ENCODE data around the gene C2CD4C. TPM values are rescaled to one million over a fixed set of nuclear protein-coding genes. Genes with fewer than 3 reads are reported as not detected.

The C2CD4C gene
- total RNA-seq, 1 experiment from 2014 or later = 7.1 TPM

DNA sequence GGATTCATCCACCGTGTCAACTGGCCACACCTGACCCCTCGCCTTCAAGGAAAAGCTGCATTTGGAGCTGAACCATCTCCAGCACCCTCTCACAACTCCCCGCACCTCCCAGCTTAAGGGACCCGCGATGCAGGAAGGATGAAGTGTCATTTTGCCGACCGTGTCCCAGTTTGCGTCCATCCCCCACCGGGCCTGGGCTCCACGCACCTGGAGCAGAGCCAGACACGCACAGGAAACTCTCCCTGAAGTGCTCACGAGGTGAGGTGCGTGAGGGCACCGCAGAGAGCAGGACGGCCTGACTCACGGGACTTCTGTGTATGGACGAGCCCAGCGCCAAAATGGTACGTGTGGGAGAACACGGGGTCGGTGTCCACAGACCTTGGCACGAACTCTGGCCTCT lies 44.7 kb upstream of the C2CD4C start:
- peaks cover 0 to 8% of the 10 kb centered on the region in 2 experiments; a peak in 2 of 4 replicates for H3K9me3 ChIP-seq (ENCODE audit: control insufficient read depth in 1 of 2, insufficient read depth in 1 of 2, low read depth in 1 of 2, low read length in 2 of 2)
- no TSS peak for BruUV-seq (replicated peaks)
- DNase-seq (ENCODE audit: low read depth, low spot score) = no peak
- H3K4me3 ChIP-seq (replicated peaks in 1 of 2; ENCODE audit: low read depth in 1 of 2, low read length in 2 of 2) = no peak overlapping the region
- no peak for TF ChIP-seq EGR1 (IDR thresholded peaks at IDR 0.05; ENCODE audit: low read depth)
- no peak for TF ChIP-seq SP1 (IDR thresholded peaks at IDR 0.05; ENCODE audit: low read depth)
- TF ChIP-seq TCF7L2 (IDR thresholded peaks at IDR 0.05; ENCODE audit: borderline replicate concordance, extremely low read depth, insufficient read depth, insufficient read length) = no peak
- no peak for TF ChIP-seq RAD21 (IDR thresholded peaks at IDR 0.05; ENCODE audit: low read depth)
- no peak for TF ChIP-seq POLR2AphosphoS5 (IDR thresholded peaks at IDR 0.05; ENCODE audit: low read depth, low read length)
- no peak for TF ChIP-seq SRF (IDR thresholded peaks at IDR 0.05; ENCODE audit: low read depth)
- no peak for TF ChIP-seq CBX3 (IDR thresholded peaks at IDR 0.05; ENCODE audit: low read depth)
- no peak for TF ChIP-seq YY1 (IDR thresholded peaks at IDR 0.05; ENCODE audit: extremely low read depth, insufficient replicate concordance, low read depth, low read length)
- no peak for TF ChIP-seq ZFX (IDR thresholded peaks at IDR 0.05)
- TF ChIP-seq EZH2 (IDR thresholded peaks at IDR 0.05) = no peak
- no peak for TF ChIP-seq ELF1 (IDR thresholded peaks at IDR 0.05; ENCODE audit: borderline replicate concordance, low read depth)
- TF ChIP-seq, protein P1, sequence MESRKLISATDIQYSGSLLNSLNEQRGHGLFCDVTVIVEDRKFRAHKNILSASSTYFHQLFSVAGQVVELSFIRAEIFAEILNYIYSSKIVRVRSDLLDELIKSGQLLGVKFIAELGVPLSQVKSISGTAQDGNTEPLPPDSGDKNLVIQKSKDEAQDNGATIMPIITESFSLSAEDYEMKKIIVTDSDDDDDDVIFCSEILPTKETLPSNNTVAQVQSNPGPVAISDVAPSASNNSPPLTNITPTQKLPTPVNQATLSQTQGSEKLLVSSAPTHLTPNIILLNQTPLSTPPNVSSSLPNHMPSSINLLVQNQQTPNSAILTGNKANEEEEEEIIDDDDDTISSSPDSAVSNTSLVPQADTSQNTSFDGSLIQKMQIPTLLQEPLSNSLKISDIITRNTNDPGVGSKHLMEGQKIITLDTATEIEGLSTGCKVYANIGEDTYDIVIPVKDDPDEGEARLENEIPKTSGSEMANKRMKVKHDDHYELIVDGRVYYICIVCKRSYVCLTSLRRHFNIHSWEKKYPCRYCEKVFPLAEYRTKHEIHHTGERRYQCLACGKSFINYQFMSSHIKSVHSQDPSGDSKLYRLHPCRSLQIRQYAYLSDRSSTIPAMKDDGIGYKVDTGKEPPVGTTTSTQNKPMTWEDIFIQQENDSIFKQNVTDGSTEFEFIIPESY (IDR thresholded peaks at IDR 0.05; ENCODE audit: extremely low read depth, insufficient replicate concordance, low read length) = no peak
- TF ChIP-seq MAX (IDR thresholded peaks at IDR 0.05) = no peak
- no peak for TF ChIP-seq ZNF274 (IDR thresholded peaks at IDR 0.05; ENCODE audit: low read depth, low read length)
- intact Hi-C loops (cut with micrococcal nuclease) = no loop called here
- no peak overlapping the region for H3K27ac ChIP-seq (ENCODE audit: low read depth, low read length)
- no peak overlapping the region for H3K9ac ChIP-seq (ENCODE audit: low read length)
- no peaks in the 10 kb centered on the region for H4K20me1 ChIP-seq (ENCODE audit: insufficient read depth)
- H3K36me3 ChIP-seq (ENCODE audit: control insufficient read depth in 1 of 2, insufficient read depth in 2 of 2, low read length in 2 of 2) = no peaks in the 10 kb centered on the region
- H3K4me1 ChIP-seq (ENCODE audit: control insufficient read depth in 1 of 2, insufficient read depth in 2 of 2, low read length in 2 of 2) = no peaks in the 10 kb centered on the region
- H3K27me3 ChIP-seq (ENCODE audit: insufficient read depth, low read length) = no peaks in the 10 kb centered on the region
- ChIA-PET CTCF (no interaction called here), POLR2A (no interaction called here), RAD21 (ENCODE audit: low non-redundant PET in 1 of 2, low total read pairs in 2 of 2, uncharacterized antibody in 2 of 2, unreplicated experiment in 2 of 2) (no interaction called here)
- H3K9me2 ChIP-seq (ENCODE audit: insufficient read depth) = no peaks in the 10 kb centered on the region
- no peak overlapping the region for H2AFZ ChIP-seq (ENCODE audit: low read depth, low read length, poor library complexity, severe bottlenecking)
- H3K79me2 ChIP-seq (ENCODE audit: insufficient read depth, low read length) = no peaks in the 10 kb centered on the region
- H3K4me2 ChIP-seq (ENCODE audit: low read length) = no peak overlapping the region
- no peak for ATAC-seq

All from HCT116 (cell line).